Measurements from ENCODE around the gene KIAA0040.

GRCh38 chr1:175193527-175193910, 943 bp upstream of the KIAA0040 start:
- no peak for TF ChIP-seq POLR2A (IDR thresholded peaks at IDR 0.05)
- TF ChIP-seq CTCF (IDR thresholded peaks at IDR 0.05), result no peak
